Panc1 (cell line): ENCODE data around the gene GTF3C5. TPM values are rescaled to one million over a fixed set of nuclear protein-coding genes. Genes with fewer than 3 reads are reported as not detected.
"Not testable (repeated sequence)": the region's sequence is repeated elsewhere in the genome, so short reads cannot be mapped to it uniquely, and the experiment has no call there.

ENCODE experiments used
- ATAC-seq: fragments of 200-7000 bp; cut with Tn5 transposase; 2 replicates; pipeline ENCODE4 v1.9.1; 2020; ENCODE audit warnings: mild to moderate bottlenecking, moderate library complexity
- BruUV-seq: library from RNA; stranded (reverse); fragments of 400-500 nt; replicated peaks from 2 replicates; lab custom pipeline; 2021; lab: Mats Ljungman, UMichigan
- CTCF ChIA-PET: fragments of 300-600 bp; sonication (Branson Sonifier 250); formaldehyde crosslinking; loops from one replicate; lab custom pipeline; 2022; ENCODE audit warnings: antibody characterized with exemption; lab: Charles Lee
- POLR2A ChIA-PET: fragments of 300-600 bp; sonication (Branson Sonifier 250); formaldehyde crosslinking; loops from one replicate; lab custom pipeline; 2022; ENCODE audit warnings: antibody characterized with exemption; lab: Charles Lee
- DNase-seq: peaks from one replicate; pipeline ENCODE4 v3.0.0-alpha.2; 2010; ENCODE audit warnings: low read depth, low spot score
- H3K27ac ChIP-seq: 2 replicates; pipeline ENCODE4 v1.5.1; 2011; ENCODE audit warnings: mild to moderate bottlenecking, low read length, inconsistent platforms
- H3K27me3 ChIP-seq: fragments of 200-500 bp; sonication (Bioruptor generic); 2 replicates; pipeline ENCODE4 v1.6.0; 2014; ENCODE audit warnings: low read length, inconsistent platforms; ENCODE audit not compliant: control insufficient read depth, insufficient read depth
- H3K36me3 ChIP-seq: fragments of 200-500 bp; sonication (Bioruptor generic); 2 replicates; pipeline ENCODE4 v1.5.1; 2014; ENCODE audit warnings: inconsistent platforms, mild to moderate bottlenecking, low read length, moderate library complexity; ENCODE audit not compliant: control insufficient read depth, insufficient read depth
- H3K4me1 ChIP-seq: 2 replicates; pipeline ENCODE4 v1.5.1; 2011; ENCODE audit warnings: inconsistent platforms, mild to moderate bottlenecking, low read length, moderate library complexity; ENCODE audit not compliant: control insufficient read depth, insufficient read depth
- H3K4me3 ChIP-seq, 2 experiments: 2 replicates each; pipeline ENCODE4 v1.5.1; 2011 to 2012; ENCODE audit warnings: low read depth in 2 of 2, low read length in 2 of 2, mild to moderate bottlenecking in 2 of 2, inconsistent platforms in 1 of 2, moderate library complexity in 1 of 2
- H3K9me3 ChIP-seq: fragments of 200-500 bp; sonication (Bioruptor generic); 2 replicates; pipeline ENCODE4 v1.5.1; 2014; ENCODE audit warnings: low read depth, mild to moderate bottlenecking, inconsistent platforms, low read length, moderate library complexity; ENCODE audit not compliant: control insufficient read depth, insufficient read depth
- POLR2AphosphoS5 ChIP-seq: IDR thresholded peaks from 2 replicates; pipeline ENCODE4 v1.6.1; 2012; ENCODE audit warnings: mild to moderate bottlenecking, low read depth, low read length, moderate library complexity
- SIN3A ChIP-seq: IDR thresholded peaks from 2 replicates; pipeline ENCODE4 v1.6.1; 2012; ENCODE audit warnings: low read depth, mild to moderate bottlenecking, low read length, moderate library complexity, borderline replicate concordance; ENCODE audit not compliant: insufficient read depth
- TCF7L2 ChIP-seq: IDR thresholded peaks from 2 replicates; pipeline ENCODE4 v1.6.1; 2011; ENCODE audit warnings: mild to moderate bottlenecking, low read depth, low read length, inconsistent platforms
- in situ Hi-C: cut with HindIII; loops from 2 replicates; pipeline ENCODE4 v1.10.0; 2016; ENCODE audit warnings: low sequenced_read_pairs, low pct_unique_long_range_greater_than_20kb
- intact Hi-C: fragments of 100-400 bp; cut with micrococcal nuclease; formaldehyde crosslinking; loops from one replicate; pipeline ENCODE4 v1.10.0; 2022; ENCODE audit not compliant: unreplicated experiment
- total RNA-seq: library from RNA; stranded (reverse); gene quantifications from one replicate; pipeline ENCODE4 v1.2.1, GENCODE V29; 2021; ENCODE audit not compliant: unreplicated experiment
- TF ChIP-seq, protein P1 (sequence below): fragments of 450-650 bp; IDR thresholded peaks from 2 replicates; pipeline ENCODE4 v1.5.1; 2017; ENCODE audit warnings: mild to moderate bottlenecking
- TF ChIP-seq, protein P2 (sequence below), 2 experiments: IDR thresholded peaks; 2 replicates each; pipeline ENCODE4 v1.6.1; 2011 to 2012; ENCODE audit warnings: low read depth in 2 of 2, control low read depth in 1 of 2, low read length in 1 of 2, mild to moderate bottlenecking in 1 of 2, moderate library complexity in 1 of 2; ENCODE audit not compliant: insufficient read depth in 1 of 2

GTF3C5 gene
- total RNA-seq, 1 experiment from 2014 or later = 47.7 TPM

DNA sequence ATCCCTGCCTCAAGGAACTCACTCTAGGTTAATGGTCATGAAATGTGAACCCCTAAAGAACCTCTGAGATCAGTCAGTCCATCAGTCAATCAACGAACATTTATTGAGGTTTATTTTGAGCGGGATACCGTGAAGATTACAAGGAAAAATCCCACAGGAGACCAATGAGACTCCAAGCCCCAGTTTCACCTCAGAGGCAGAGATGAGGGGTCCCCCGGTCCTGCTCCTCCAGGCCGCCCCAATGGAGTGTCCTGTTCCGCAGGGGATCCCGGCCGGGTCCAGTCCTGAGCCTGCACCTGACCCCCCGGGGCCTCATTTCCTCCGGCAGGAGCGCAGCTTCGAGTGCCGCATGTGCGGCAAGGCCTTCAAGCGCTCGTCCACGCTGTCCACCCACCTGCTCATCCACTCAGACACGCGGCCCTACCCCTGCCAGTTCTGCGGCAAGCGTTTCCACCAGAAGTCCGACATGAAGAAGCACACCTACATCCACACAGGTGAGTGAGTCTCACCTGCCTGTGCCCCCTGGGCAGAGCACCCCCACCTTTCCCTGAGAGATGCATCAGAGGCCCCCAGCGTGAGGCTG is 41.3 kb upstream of the GTF3C5 start:
- Histone ChIP-seq H3K36me3 (no peaks in the 10 kb centered on the region), H3K4me1 (no peaks in the 10 kb centered on the region), H3K27me3 (no peaks in the 10 kb centered on the region), H3K4me3 (no peak overlapping the region), H3K9me3 (no peaks in the 10 kb centered on the region), H3K27ac (no peak overlapping the region)
- TF ChIP-seq POLR2AphosphoS5 (no peak), SIN3A (no peak), TCF7L2 (no peak)
- TF ChIP-seq, protein P1, sequence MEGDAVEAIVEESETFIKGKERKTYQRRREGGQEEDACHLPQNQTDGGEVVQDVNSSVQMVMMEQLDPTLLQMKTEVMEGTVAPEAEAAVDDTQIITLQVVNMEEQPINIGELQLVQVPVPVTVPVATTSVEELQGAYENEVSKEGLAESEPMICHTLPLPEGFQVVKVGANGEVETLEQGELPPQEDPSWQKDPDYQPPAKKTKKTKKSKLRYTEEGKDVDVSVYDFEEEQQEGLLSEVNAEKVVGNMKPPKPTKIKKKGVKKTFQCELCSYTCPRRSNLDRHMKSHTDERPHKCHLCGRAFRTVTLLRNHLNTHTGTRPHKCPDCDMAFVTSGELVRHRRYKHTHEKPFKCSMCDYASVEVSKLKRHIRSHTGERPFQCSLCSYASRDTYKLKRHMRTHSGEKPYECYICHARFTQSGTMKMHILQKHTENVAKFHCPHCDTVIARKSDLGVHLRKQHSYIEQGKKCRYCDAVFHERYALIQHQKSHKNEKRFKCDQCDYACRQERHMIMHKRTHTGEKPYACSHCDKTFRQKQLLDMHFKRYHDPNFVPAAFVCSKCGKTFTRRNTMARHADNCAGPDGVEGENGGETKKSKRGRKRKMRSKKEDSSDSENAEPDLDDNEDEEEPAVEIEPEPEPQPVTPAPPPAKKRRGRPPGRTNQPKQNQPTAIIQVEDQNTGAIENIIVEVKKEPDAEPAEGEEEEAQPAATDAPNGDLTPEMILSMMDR = no peak
- TF ChIP-seq, protein P2, sequence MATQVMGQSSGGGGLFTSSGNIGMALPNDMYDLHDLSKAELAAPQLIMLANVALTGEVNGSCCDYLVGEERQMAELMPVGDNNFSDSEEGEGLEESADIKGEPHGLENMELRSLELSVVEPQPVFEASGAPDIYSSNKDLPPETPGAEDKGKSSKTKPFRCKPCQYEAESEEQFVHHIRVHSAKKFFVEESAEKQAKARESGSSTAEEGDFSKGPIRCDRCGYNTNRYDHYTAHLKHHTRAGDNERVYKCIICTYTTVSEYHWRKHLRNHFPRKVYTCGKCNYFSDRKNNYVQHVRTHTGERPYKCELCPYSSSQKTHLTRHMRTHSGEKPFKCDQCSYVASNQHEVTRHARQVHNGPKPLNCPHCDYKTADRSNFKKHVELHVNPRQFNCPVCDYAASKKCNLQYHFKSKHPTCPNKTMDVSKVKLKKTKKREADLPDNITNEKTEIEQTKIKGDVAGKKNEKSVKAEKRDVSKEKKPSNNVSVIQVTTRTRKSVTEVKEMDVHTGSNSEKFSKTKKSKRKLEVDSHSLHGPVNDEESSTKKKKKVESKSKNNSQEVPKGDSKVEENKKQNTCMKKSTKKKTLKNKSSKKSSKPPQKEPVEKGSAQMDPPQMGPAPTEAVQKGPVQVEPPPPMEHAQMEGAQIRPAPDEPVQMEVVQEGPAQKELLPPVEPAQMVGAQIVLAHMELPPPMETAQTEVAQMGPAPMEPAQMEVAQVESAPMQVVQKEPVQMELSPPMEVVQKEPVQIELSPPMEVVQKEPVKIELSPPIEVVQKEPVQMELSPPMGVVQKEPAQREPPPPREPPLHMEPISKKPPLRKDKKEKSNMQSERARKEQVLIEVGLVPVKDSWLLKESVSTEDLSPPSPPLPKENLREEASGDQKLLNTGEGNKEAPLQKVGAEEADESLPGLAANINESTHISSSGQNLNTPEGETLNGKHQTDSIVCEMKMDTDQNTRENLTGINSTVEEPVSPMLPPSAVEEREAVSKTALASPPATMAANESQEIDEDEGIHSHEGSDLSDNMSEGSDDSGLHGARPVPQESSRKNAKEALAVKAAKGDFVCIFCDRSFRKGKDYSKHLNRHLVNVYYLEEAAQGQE (IDR thresholded peaks at IDR 0.05; ENCODE audit: insufficient read depth in 1 of 2, low read depth in 2 of 2, low read length in 1 of 2) = no peak
- CTCF ChIA-PET = no interaction called here
- 0 out of 2 replicates have a peak, but pooled peaks have one; percentile 22 for ATAC-seq
- in situ Hi-C loops (no loop called here), intact Hi-C loops (no loop called here)
- BruUV-seq = no TSS peak
- DNase-seq = no peak
- POLR2A ChIA-PET = no interaction called here

DNA sequence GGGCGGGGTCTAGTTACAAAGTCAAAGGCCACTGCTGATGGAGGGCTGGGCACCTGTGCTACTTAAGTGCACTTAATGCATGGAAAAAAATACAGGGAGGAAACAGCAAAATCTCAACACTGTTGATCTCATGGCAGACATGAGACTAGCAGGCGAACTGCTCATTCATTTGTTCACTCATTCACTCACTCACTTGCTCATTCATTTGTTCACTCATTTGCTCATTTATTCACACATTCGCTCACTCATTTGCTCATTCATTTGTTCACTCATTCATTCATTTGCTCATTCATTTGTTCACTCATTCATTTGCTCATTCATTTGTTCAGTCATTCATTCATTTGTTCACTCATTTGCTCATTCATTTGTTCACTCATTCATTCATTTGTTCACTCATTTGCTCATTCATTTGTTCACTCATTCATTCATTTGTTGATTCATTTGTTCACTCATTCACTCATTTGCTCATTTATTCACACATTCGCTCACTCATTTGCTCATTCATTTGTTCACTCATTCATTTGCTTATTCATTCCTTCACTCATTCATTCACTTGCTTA is 40.7 kb upstream of the GTF3C5 start:
- H3K36me3 ChIP-seq, in situ Hi-C loops, H3K9me3 ChIP-seq, BruUV-seq, POLR2A ChIA-PET, H3K4me3 ChIP-seq, H3K27ac ChIP-seq, CTCF ChIA-PET, H3K4me1 ChIP-seq, H3K27me3 ChIP-seq, intact Hi-C loops: not testable (repeated sequence)
- ATAC-seq = 0 out of 2 replicates have a peak, but pooled peaks have one; percentile 36
- peak; percentile 5 for DNase-seq

DNA sequence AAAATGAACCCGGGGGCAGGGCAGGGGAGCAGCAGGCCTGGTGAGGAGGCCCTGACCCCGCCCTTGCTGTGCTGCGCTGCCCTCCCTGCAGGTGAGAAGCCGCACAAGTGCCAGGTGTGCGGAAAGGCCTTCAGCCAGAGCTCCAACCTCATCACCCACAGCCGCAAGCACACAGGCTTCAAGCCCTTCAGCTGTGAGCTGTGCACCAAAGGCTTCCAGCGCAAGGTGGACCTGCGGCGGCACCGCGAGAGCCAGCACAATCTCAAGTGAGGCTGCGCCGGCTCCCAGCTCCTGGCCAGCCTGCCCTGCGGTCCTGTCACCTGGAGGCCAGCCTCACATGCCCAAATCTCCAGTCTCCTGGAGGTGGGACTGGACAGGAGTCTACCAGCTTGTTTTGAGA is 40.0 kb upstream of the GTF3C5 start:
- in situ Hi-C loops = no loop called here
- H3K36me3 ChIP-seq = no peaks in the 10 kb centered on the region
- intact Hi-C loops = no loop called here
- no peaks in the 10 kb centered on the region for H3K9me3 ChIP-seq
- no peaks in the 10 kb centered on the region for H3K4me1 ChIP-seq
- CTCF ChIA-PET = no interaction called here
- H3K27me3 ChIP-seq = no peaks in the 10 kb centered on the region
- no TSS peak for BruUV-seq
- POLR2A ChIA-PET = no interaction called here
- no peak overlapping the region for H3K4me3 ChIP-seq
- no peak overlapping the region for H3K27ac ChIP-seq
- TF ChIP-seq, protein P1 = no peak
- TF ChIP-seq POLR2AphosphoS5 = no peak
- no peak for TF ChIP-seq SIN3A
- TF ChIP-seq, protein P2 (IDR thresholded peaks at IDR 0.05; ENCODE audit: insufficient read depth in 1 of 2, low read depth in 2 of 2, low read length in 1 of 2) = no peak
- no peak for TF ChIP-seq TCF7L2
- DNase-seq = no peak
- ATAC-seq = no peak
